Activated naive CD4-positive, alpha-beta T cell treated with anti-CD3 and anti-CD28 coated beads, Interleukin-2, amount 50 U/mL, for 24 hours (primary cell): ENCODE measurements around the gene FAF2.
A peak's percentile ranks its signal among the peaks of the same experiment; 100 is the strongest.

Source experiments
- H3K27ac Mint-ChIP-seq: one replicate; pipeline ENCODE4 v1.8.0; 2021; ENCODE audit warnings: mild to moderate bottlenecking, mixed read lengths
- H3K27me3 Mint-ChIP-seq: one replicate; pipeline ENCODE4 v1.8.0; 2021; ENCODE audit warnings: mixed read lengths
- H3K36me3 Mint-ChIP-seq: one replicate; pipeline ENCODE4 v1.8.0; 2021; ENCODE audit warnings: mixed read lengths
- H3K4me1 Mint-ChIP-seq: one replicate; pipeline ENCODE4 v1.8.0; 2021; ENCODE audit warnings: mixed read lengths
- H3K4me3 Mint-ChIP-seq: one replicate; pipeline ENCODE4 v1.8.0; 2021; ENCODE audit warnings: mild to moderate bottlenecking, mixed read lengths
- H3K9me3 Mint-ChIP-seq: one replicate; pipeline ENCODE4 v1.8.0; 2021; ENCODE audit warnings: mixed read lengths

Gene FAF2

DNA sequence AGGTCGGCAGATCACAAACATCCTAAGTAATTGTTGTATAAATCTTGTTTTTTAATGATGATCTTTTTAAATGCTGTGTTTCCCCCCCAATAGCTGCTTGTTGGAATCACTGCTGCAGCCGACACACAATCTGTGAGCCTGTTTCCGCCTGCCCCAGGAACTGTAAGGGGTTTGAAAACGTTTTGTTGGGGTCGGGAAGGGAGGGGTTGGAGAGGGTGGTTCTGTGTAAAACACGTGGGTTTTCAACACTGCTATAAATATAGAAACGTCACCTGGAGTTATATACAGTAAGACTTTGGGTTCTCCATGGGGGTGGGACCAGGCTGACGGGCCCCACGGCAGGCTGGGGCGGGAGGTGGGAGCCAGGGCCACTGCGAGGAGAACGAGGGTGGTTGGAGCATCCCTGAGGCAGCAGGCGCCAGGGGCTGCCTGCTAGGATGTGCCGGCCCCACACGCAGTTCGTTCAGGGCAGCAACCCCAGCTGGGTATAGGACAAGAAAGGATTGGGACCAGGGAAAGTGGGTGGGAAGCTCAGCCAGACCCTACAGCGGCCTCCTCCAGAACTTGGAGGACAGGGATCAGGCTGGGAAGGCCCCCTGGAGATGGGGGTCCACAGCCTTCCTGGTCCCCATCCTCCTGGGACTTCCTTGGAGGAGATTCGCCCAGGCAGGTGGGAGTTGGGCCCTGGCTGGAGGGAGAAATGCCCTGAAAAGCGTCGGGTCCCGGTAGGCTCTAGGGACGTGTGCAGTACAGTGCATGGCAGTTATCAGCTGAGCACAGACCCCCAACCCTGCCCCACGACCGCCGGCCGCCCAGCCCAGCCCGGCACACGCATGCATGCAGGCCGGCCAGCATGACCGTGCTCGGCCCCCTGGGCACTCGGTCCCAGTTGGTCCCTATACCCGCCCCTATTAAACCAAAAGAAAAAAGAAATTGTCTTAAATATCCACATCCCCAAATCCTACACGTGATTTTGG, 79.3 kb downstream of the FAF2 start:
- H3K4me3 Mint-ChIP-seq: no peak overlapping the region
- H3K9me3 Mint-ChIP-seq: no peaks in the 10 kb centered on the region
- H3K27ac Mint-ChIP-seq: no peak overlapping the region
- peaks cover 27% of the 10 kb centered on the region for H3K4me1 Mint-ChIP-seq
- H3K27me3 Mint-ChIP-seq: no peaks in the 10 kb centered on the region
- H3K36me3 Mint-ChIP-seq: peaks cover 6% of the 10 kb centered on the region

DNA sequence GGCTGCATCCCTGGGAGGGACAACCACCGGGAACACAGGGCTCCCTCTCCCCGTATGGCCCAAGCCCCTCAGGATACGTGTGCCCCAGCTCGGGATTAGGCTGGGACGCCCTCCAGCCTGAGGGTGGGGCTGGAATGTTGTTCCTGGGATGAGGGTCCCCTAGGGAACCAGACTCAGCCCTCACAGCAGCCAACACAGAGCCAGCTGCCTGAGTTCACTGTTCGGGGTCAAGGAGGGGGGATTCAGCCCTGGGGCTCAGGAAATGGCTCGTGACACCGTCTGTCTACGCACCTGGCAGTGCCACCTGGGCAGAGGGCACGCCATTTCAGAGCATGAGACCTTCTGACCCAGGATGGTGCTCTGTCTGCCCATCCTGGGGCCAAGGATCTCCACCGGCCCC, 80.1 kb downstream of the FAF2 start:
- Mint-ChIP-seq H3K9me3 (no peaks in the 10 kb centered on the region), H3K4me1 (peaks cover 28% of the 10 kb centered on the region), H3K27me3 (no peaks in the 10 kb centered on the region), H3K36me3 (peaks cover 6% of the 10 kb centered on the region), H3K27ac (peak overlapping the region; percentile 80), H3K4me3 (no peak overlapping the region)

DNA sequence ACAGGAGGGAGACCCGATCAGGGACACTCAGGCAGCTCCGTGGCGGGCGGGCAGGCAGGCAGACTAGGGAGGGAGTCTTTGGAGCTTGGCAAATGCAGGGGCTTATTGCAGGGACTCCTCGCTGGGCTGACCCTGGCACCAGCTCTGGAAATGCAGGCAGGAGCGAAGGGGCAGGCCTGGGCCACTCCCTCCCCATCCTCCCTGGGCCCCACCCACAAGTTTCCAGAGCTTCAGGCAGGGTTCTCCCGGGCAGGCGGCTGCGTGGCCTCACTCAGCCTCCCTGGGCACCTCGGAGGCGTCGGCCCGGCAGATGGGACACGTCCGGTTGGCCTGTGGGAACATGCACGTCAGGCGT, 80.6 kb downstream of the FAF2 start:
- H3K27ac Mint-ChIP-seq: no peak overlapping the region
- no peaks in the 10 kb centered on the region for H3K27me3 Mint-ChIP-seq
- peaks cover 32% of the 10 kb centered on the region for H3K4me1 Mint-ChIP-seq
- no peak overlapping the region for H3K4me3 Mint-ChIP-seq
- H3K36me3 Mint-ChIP-seq: peaks cover 6% of the 10 kb centered on the region
- no peaks in the 10 kb centered on the region for H3K9me3 Mint-ChIP-seq

DNA sequence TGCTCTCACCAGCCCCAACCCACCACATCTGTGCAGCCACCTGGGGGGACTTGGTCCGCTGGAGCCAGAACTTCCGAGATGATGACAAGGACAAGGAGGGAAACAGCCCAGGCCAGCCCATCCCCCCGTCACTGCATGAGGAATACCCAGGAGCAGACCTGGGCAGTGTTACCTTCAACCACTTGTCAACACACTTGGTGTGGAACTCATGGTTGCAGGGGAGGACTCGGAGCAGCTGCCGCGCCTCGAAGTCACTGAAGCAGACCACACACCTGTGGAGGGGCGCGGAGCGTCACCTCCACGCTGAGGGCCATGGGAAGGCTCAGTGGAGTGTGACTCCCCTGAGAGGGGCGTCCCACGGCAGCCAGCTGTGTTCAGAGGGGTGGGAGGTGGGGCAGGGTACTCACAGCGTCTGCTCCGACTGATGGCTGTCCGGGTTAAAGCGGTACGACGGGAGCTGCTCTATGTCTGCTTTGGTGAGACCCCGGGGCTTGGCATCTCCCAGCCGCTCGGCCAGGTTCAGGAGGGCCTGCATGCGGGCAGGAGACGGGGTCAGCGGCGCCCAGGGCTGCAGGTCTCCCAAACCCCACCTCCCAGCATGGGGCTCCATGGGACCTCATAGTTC, 81.0 kb downstream of the FAF2 start:
- Mint-ChIP-seq H3K4me1 (peaks cover 37% of the 10 kb centered on the region), H3K27me3 (no peaks in the 10 kb centered on the region), H3K27ac (peak overlapping the region; percentile 79), H3K36me3 (peaks cover 6% of the 10 kb centered on the region), H3K9me3 (no peaks in the 10 kb centered on the region), H3K4me3 (peak overlapping the region; percentile 70)

DNA sequence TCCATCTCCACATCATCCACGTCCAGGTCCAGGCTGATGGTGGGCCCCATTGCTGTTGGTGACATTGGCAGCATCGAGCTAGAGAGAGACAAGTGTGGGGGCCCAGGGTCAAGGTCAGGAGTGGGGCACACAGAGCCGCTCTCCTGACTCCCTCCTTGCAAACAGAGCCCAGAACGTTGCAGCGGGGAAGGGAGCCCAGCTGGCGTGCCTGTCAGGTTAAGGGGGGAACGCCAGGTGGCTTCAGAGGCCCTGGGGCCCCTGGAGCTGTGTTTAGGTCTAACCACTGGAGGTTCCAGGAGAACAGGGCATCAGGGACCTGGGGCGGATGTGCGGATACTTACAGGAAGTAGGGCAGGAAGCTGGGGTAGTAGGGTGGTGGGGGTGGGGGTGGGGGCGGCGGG, 81.6 kb downstream of the FAF2 start:
- peak overlapping the region; percentile 79 for H3K27ac Mint-ChIP-seq
- peaks cover 42% of the 10 kb centered on the region for H3K4me1 Mint-ChIP-seq
- no peaks in the 10 kb centered on the region for H3K9me3 Mint-ChIP-seq
- H3K4me3 Mint-ChIP-seq: peak overlapping the region; percentile 70
- H3K36me3 Mint-ChIP-seq: peaks cover 6% of the 10 kb centered on the region
- no peaks in the 10 kb centered on the region for H3K27me3 Mint-ChIP-seq

DNA sequence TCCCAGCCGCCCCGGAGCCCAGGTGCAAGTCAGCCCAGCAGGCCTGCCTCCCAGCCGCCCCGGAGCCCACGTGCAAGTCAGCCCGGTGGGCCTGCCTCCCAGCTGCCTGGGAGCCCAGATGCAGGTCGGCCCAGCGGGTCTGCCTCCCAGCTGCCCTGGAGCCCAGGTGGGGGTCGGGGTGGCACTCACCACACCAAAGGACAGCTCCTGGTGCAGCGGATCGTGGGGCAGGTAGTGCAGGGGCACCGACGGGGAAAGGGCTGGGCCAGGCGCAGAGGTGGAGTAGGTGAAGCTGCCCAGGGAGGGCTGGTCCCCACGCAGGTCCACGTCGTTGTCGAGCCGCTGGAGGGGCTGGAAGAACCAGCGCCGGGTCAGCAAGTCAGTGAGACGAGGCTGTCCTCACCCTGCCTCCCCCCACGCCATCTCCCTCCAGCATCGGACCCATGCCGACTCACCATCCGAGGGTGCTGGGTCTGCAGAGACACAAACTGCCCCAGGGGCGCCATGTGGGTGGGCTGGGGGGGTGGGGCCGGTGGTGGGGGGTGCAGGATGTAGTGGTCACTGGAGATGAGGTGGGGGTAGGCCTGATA, 82.3 kb downstream of the FAF2 start:
- Mint-ChIP-seq H3K27me3 (no peaks in the 10 kb centered on the region), H3K9me3 (no peaks in the 10 kb centered on the region), H3K4me1 (peaks cover 48% of the 10 kb centered on the region), H3K4me3 (no peak overlapping the region), H3K36me3 (peaks cover 6% of the 10 kb centered on the region), H3K27ac (peak overlapping the region; percentile 84)

DNA sequence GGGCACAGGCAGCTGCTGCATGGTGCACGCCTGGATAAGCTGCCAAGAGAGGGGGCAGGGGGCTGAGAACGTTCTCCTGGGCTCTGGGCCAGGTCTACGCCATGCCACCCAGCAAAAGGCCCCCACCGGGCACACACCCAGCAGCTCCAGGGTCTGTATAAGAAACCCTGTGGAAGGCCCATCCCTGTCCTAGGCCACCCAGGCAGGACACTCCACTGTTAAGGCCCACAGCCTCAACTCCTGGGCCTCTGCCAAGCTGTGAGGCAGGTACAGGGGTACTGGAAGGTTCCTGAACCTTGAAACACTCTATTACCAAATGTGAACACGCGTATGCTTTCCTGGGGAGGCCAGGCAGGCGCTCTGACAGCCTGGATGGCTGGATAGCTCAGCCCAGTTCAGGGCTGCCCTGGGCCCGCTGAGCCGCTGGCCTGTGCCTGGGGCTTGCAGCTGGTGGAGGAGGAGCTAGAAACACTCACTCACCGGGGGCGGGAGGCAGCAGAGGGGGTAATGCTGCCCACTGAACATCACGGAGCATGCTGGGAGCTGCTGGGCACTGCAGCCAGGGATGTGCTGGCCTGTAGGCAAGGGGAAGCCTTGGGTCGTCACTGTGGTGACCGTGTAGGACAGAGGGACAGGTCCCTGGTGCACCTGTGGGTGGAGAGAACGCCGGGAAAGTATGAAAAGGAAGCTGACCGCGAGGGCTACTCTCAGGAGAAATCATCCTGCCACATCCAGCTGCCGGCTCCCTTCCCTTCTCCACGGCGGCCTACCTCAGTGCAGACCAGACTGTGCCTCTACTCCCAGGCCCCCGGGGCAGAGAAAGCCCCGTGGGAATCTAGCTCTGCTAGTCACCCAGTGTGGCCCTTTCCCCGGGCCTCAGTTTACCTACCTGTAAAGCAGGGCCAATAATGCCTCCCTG, 83.1 kb downstream of the FAF2 start:
- H3K36me3 Mint-ChIP-seq: peaks cover 6% of the 10 kb centered on the region
- no peaks in the 10 kb centered on the region for H3K9me3 Mint-ChIP-seq
- H3K27ac Mint-ChIP-seq: peak overlapping the region; percentile 84
- peak overlapping the region; percentile 83 for H3K4me3 Mint-ChIP-seq
- peaks cover 48% of the 10 kb centered on the region for H3K4me1 Mint-ChIP-seq
- H3K27me3 Mint-ChIP-seq: no peaks in the 10 kb centered on the region

DNA sequence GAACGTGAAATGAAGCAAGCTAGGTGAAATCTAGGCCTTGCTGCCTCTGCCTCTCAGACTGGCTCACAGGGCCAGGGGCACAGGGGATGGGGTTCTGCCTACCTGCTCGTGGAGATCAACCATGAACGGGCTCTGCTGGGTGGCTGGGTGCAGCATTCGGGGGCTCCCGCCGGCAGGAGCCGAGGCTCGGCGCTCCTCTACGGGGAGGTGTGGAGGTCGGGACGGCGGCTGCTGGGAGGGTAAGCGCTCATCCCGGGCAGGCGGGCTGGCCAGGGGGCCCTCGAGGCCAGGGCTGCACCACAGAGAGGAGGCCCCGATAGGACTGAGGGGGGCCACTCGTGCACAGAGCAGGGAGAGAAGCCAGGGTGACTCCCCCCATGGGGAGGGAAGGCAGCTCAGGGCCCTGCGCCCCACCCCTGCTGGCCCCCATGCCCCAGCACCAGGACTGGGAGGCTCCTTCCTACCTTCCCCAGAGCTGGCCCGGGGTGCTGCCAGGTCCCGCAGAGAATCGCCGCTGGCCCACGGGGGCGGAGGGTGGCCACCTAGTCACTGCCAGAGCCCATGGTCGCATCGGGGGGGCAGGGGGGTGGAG, 83.8 kb downstream of the FAF2 start:
- H3K4me1 Mint-ChIP-seq: peaks cover 48% of the 10 kb centered on the region
- H3K4me3 Mint-ChIP-seq: peak overlapping the region; percentile 83

DNA sequence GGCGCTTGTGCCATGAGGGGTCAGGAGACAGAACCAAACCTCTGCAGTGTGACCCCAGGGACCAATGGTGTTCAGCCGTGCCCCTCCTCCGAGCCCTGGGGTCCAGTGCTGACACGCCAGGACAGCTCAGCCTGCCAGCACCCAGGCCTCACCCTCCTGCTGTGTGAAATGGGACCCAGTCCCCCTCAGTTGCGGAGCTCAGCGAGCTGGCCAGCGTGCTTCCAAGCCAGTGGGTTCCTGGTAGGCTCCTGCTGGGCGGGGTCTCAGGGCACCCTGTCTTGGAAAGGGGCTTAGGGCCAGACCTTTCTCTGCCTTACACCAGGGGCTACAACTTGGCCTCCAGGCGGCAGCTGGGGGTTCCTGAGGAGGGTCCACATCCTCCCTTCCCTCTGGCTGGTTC, 84.6 kb downstream of the FAF2 start:
- Mint-ChIP-seq H3K4me1 (peaks cover 48% of the 10 kb centered on the region), H3K4me3 (peak overlapping the region; percentile 98), H3K9me3 (no peaks in the 10 kb centered on the region), H3K27ac (peak overlapping the region; percentile 99), H3K36me3 (peaks cover 6% of the 10 kb centered on the region), H3K27me3 (no peaks in the 10 kb centered on the region)

More for the DNA sequence above, 83.8 kb downstream of the FAF2 start:
- Mint-ChIP-seq H3K9me3 (no peaks in the 10 kb centered on the region), H3K36me3 (peaks cover 6% of the 10 kb centered on the region), H3K27me3 (no peaks in the 10 kb centered on the region), H3K27ac (peak overlapping the region; percentile 12)

DNA sequence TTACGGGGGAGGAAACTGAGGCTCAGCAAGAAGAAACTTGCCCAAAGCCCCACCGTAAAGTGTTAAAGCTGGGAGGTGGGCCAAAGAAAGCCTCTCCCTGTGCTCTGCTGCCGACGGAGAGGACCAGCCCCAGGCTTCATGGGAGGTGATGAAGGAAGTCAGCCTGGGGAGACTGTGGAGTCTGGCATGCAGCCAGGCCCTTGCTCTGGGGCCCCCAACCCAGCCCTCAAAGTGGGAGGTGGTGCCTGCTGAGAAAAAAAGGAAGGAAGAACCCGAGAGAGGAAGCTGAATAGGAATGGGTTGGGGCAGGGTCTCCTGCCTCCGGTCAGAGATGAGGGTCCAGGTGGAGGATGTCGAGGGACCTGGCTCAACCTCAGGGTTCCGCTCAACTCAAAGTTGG, 85.2 kb downstream of the FAF2 start:
- Mint-ChIP-seq H3K27me3 (no peaks in the 10 kb centered on the region), H3K4me3 (peak overlapping the region; percentile 98), H3K27ac (peak overlapping the region; percentile 99), H3K4me1 (peaks cover 51% of the 10 kb centered on the region), H3K36me3 (peaks cover 2% of the 10 kb centered on the region), H3K9me3 (no peaks in the 10 kb centered on the region)

DNA sequence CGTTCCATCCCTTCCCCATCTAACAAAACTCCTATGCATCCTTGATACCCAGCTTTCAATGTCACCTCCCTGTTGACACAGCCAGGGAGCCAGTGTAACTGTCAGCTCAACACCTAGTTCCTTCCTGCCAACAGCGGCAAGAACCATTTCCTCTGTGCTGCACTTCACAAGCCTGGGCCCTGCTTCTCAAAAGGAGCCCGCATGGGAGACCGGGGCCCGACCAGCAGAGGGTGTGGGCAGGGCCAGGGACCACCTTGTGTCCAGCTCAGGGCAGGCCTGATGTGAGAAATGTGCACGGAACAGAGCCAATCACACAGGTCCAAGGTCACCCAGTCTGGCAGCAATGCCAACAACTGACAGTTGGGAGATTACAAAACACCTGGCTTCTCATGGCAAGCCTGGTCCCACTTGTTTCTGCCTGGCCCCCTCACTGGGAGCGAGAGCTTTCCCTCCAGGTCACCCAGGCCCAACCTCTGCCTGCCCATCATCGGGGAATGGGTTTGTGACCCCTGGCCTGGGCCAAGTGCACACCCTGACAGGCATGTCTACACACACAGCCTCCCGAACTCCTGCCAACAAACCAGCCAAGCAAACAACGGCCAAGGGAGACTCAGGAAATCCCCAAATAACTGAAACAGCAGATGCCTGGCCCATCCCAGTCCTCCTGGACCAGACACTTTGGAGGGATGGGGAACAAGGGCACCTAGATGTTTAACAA, 85.9 kb downstream of the FAF2 start:
- H3K4me1 Mint-ChIP-seq: peaks cover 56% of the 10 kb centered on the region
- H3K36me3 Mint-ChIP-seq: peaks cover 2% of the 10 kb centered on the region
- H3K4me3 Mint-ChIP-seq: peak overlapping the region; percentile 98
- H3K27ac Mint-ChIP-seq: peak overlapping the region; percentile 99
- no peaks in the 10 kb centered on the region for H3K27me3 Mint-ChIP-seq
- H3K9me3 Mint-ChIP-seq: no peaks in the 10 kb centered on the region

DNA sequence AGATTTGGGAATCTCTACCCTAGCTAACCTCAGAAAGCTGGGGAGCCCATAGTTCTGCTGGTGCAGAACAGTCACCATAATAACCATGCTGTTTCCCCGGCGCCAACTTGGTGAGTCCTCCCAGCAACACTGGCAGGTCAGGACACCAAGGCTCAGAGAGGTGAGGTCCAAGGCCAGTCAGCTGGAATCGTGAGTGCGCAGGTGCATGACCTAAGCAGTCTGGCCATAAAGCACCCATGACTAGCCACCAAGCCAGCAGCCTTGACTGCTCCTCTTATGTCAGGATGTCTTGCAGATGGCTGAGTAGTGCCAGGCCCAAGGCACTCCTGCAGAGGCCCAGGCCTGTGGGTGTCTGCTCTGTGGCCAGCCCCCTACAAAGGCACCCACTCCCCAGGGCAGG, 86.5 kb downstream of the FAF2 start:
- Mint-ChIP-seq H3K4me1 (peaks cover 57% of the 10 kb centered on the region), H3K27me3 (no peaks in the 10 kb centered on the region), H3K4me3 (peak overlapping the region; percentile 98), H3K36me3 (peaks cover 2% of the 10 kb centered on the region), H3K27ac (peak overlapping the region; percentile 99), H3K9me3 (no peaks in the 10 kb centered on the region)

DNA sequence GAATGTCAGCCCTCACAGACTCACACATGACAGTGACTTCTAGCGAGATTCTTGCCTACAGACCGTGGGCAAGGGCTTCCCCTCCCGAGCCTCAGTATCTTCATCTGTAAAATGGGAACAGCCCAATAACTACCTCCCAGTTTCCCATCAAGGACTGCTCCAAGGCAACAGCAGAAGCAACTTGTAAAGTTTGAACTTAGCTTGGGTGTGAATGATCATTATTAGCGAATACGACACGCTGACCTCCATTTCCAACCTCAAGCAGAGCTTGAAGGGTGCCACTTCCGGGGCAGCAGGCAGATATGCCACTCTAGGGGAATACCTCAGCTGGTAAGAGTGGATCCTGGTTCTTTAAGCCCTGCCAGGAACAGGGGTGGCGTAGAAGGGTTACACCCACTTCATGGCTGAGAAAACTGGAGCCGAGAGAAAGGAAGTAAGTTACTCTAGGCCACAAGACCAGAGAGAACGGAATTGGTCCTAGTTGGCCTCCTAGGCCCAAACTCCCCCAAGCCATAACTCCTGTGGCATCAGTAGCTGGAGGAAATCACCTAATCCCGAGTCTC, 87.0 kb downstream of the FAF2 start:
- Mint-ChIP-seq H3K27ac (peak overlapping the region; percentile 99), H3K36me3 (peaks cover 2% of the 10 kb centered on the region), H3K4me3 (peak overlapping the region; percentile 98), H3K27me3 (no peaks in the 10 kb centered on the region), H3K9me3 (no peaks in the 10 kb centered on the region), H3K4me1 (peaks cover 60% of the 10 kb centered on the region)

DNA sequence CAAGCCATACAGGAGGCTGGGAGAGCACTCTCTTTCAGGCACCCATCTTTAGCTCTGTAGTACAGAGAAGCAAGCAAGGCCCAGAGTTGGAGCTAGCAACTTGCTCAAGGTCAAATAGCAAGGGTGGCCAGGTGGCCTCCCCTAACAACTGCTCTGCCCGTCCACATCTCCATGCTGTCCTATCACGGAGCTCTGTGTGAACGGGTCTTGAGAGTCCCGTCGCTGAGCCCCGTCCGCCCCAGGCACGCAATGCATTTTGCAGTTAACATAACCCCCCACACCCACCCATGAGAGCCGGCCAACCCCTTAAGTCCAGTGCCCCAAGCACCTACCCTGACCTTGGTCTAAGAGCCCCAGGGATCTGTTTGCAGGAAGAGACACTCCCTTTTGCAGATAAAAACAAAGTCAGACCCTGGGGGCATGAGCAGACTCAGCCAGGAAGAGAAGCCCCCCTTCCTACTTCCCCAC, 87.5 kb downstream of the FAF2 start:
- Mint-ChIP-seq H3K4me3 (peak overlapping the region; percentile 98), H3K27ac (peak overlapping the region; percentile 99), H3K9me3 (no peaks in the 10 kb centered on the region), H3K36me3 (peaks cover 2% of the 10 kb centered on the region), H3K27me3 (no peaks in the 10 kb centered on the region), H3K4me1 (peaks cover 65% of the 10 kb centered on the region)
